Transverse colon (tissue), 4 donors: ENCODE measurements around the gene SNCG. TPM values are rescaled to one million over a fixed set of nuclear protein-coding genes. Genes with fewer than 3 reads are reported as not detected.
A peak's percentile ranks its signal among the peaks of the same experiment; 100 is the strongest.

Source experiments
- DNase-seq: peaks from one replicate; pipeline ENCODE4 v3.0.0-alpha.2; 2019
- H3K27ac ChIP-seq, 4 donors: fragments of 200-600 bp; sonication (generic); 2 replicates each; pipeline ENCODE4 v1.5.1; 2016 to 2018; ENCODE audit warnings: inconsistent platforms in 4 of 4
- H3K27me3 ChIP-seq: fragments of 200-600 bp; sonication (generic); 2 replicates; pipeline ENCODE4 v1.5.1; 2017; ENCODE audit warnings: inconsistent platforms
- H3K36me3 ChIP-seq, 4 donors: fragments of 200-600 bp; sonication (generic); 2 replicates each; pipeline ENCODE4 v1.5.1; 2017 to 2019; ENCODE audit warnings: inconsistent platforms in 4 of 4
- H3K4me1 ChIP-seq, 4 donors: fragments of 200-600 bp; sonication (generic); 2 replicates each; pipeline ENCODE4 v1.5.1; 2017 to 2020; ENCODE audit warnings: inconsistent platforms in 4 of 4
- H3K4me3 ChIP-seq, 4 donors: fragments of 200-600 bp; sonication (generic); 1 replicate in 1 of 4; 2 replicates in 3 of 4; pipeline versions ENCODE4 v1.5.1 to v1.6.1; 2017 to 2019; ENCODE audit warnings: inconsistent platforms in 4 of 4
- H3K9me3 ChIP-seq, 2 donors: fragments of 200-600 bp; sonication (generic); 2 replicates each; pipeline ENCODE4 v1.5.1; 2017 to 2019; ENCODE audit warnings: inconsistent platforms in 2 of 2
- CTCF ChIP-seq, 5 experiments: fragments of 200-600 bp in 3 of 5; fragments of 450-650 bp in 2 of 5; sonication (generic) in 3 of 5; IDR thresholded peaks; 1 replicate in 2 of 5; 2 replicates in 3 of 5; pipeline ENCODE4 v1.5.1; 2016 to 2017; ENCODE audit warnings: antibody characterized with exemption in 5 of 5, inconsistent platforms in 3 of 5, mild to moderate bottlenecking in 2 of 5, moderate library complexity in 1 of 5
- EP300 ChIP-seq: sonication (generic); formaldehyde crosslinking; IDR thresholded peaks from one replicate; pipeline ENCODE4 v1.6.1; 2017; ENCODE audit warnings: antibody characterized with exemption, low read depth
- POLR2A ChIP-seq: fragments of 450-650 bp; IDR thresholded peaks from one replicate; pipeline ENCODE4 v1.6.1; 2016; ENCODE audit warnings: antibody characterized with exemption, mild to moderate bottlenecking, moderate library complexity
- POLR2AphosphoS5 ChIP-seq, 3 donors: sonication (generic); formaldehyde crosslinking; IDR thresholded peaks; one replicate each; pipeline ENCODE4 v1.6.1; 2016; ENCODE audit warnings: antibody characterized with exemption in 3 of 3
- WGBS, 2 donors: methylation state at CpG; one replicate each; pipeline ENCODE4 v1.1.5; 2018; ENCODE audit warnings: low coverage in 1 of 2; 5-methylcytosine and 5-hydroxymethylcytosine counted together
- in situ Hi-C, 4 donors: fragments of 200-750 bp; cut with MboI; loops; one replicate each; pipeline versions ENCODE4 v1.15.0 to v1.15.1; 2017; ENCODE audit warnings: low sequenced_read_pairs in 3 of 4, low pct_ligation_motif_present in 1 of 4, low pct_unique_long_range_greater_than_20kb in 1 of 4
- intact Hi-C: fragments of 100-400 bp; cut with DNase I; formaldehyde crosslinking; loops from one replicate; pipeline ENCODE4 v1.15.1; 2023; ENCODE audit warnings: low total_unique reads
- total RNA-seq, 4 donors: library from RNA; depleted of rRNA; stranded (reverse); fragments of >200 nt; gene quantifications; one replicate each; pipeline ENCODE4 v1.1.0, GENCODE V29; 2016

The SNCG gene
- total RNA-seq, 4 donors from 2014 or later: 7.4 to 7.5 TPM; not detected in 2

- DNase-seq: no peak
- H3K27ac ChIP-seq: peak overlapping the region; percentile 50 to 69 (median 61)
- peaks cover 0 to 27% (median 11%) of the 10 kb centered on the region in 4 donors for H3K4me1 ChIP-seq
- TF ChIP-seq POLR2A (no peak), POLR2AphosphoS5 (IDR thresholded peaks at IDR 0.05) (no peak), CTCF (IDR thresholded peaks at IDR 0.05) (no peak), EP300 (no peak)
- WGBS, 2 donors: 65 to 73% methylated on average over 4 to 15 of the region's 15 CpGs
- peaks cover 0 to 6% of the 10 kb centered on the region in 2 donors for H3K9me3 ChIP-seq
- intact Hi-C loops (no loop called here), in situ Hi-C loops (no loop called here)
- H3K4me3 ChIP-seq: no peak overlapping the region
- H3K36me3 ChIP-seq: no peaks in the 10 kb centered on the region
- no peaks in the 10 kb centered on the region for H3K27me3 ChIP-seq
These were observed 4.4 kb upstream of the SNCG start for GRCh38 chr10:86953747-86954680.

GRCh38 chr10:86954681-86955500 lies 3.5 kb upstream of the SNCG start:
- Histone ChIP-seq H3K4me1 (peaks cover 0 to 31% (median 13%) of the 10 kb centered on the region in 4 donors), H3K27ac (peak overlapping the region; percentile 50 to 69 (median 61)), H3K36me3 (no peaks in the 10 kb centered on the region), H3K4me3 (no peak overlapping the region), H3K9me3 (peaks cover 0 to 6% of the 10 kb centered on the region in 2 donors), H3K27me3 (no peaks in the 10 kb centered on the region)
- TF ChIP-seq CTCF (IDR thresholded peaks at IDR 0.05): no peak
- WGBS, 2 donors: 73 to 78% methylated on average over 2 to 13 of the region's 13 CpGs
- no peak for DNase-seq
- intact Hi-C loops: no loop called here
- in situ Hi-C loops: no loop called here

- no peak overlapping the region for H3K4me3 ChIP-seq
- H3K27ac ChIP-seq: peak overlapping the region; percentile 50 to 69 (median 61)
- H3K36me3 ChIP-seq: no peaks in the 10 kb centered on the region
- in situ Hi-C loops: no loop called here
- intact Hi-C loops: no loop called here
- no peaks in the 10 kb centered on the region for H3K27me3 ChIP-seq
- peaks cover 0 to 6% of the 10 kb centered on the region in 2 donors for H3K9me3 ChIP-seq
- peaks cover 0 to 31% (median 13%) of the 10 kb centered on the region in 4 donors for H3K4me1 ChIP-seq
- WGBS, 2 donors: 64% methylated on average over 13 of the region's 16 CpGs; no CpG with 5 or more reads in 1 of the 2 donors
- TF ChIP-seq POLR2AphosphoS5 (IDR thresholded peaks at IDR 0.05) (no peak), POLR2A (no peak), EP300 (no peak), CTCF (IDR thresholded peaks at IDR 0.05) (no peak)
- no peak for DNase-seq
These were observed 2.8 kb upstream of the SNCG start for GRCh38 chr10:86955501-86956194.
